ENCODE measurements around the gene WDR36. TPM values are rescaled to one million over a fixed set of nuclear protein-coding genes. Genes with fewer than 3 reads are reported as not detected.

Gene WDR36
- total RNA-seq, 6 experiments from 2014 or later: 12.7 to 17.5 (median 16.5) TPM

GRCh38 chr5:111167551-111167950 is 75.4 kb downstream of the WDR36 start:
- no peaks in the 10 kb centered on the region for H3K9me3 ChIP-seq
- intact Hi-C loops (cut with DNase I): no loop called here
- no peaks in the 10 kb centered on the region for H3K4me1 ChIP-seq
- H3K27ac ChIP-seq: no peak overlapping the region
- WGBS (ENCODE audit: insufficient coverage, low coverage, low lambda C conversion rate, missing lambda C conversion rate): 24% methylated on average over 2 of the region's 2 CpGs
- ATAC-seq (no peak), DNase-seq (no peak)
- no peak for TF ChIP-seq POLR2A (IDR thresholded peaks at IDR 0.05)
- TF ChIP-seq, protein P1, sequence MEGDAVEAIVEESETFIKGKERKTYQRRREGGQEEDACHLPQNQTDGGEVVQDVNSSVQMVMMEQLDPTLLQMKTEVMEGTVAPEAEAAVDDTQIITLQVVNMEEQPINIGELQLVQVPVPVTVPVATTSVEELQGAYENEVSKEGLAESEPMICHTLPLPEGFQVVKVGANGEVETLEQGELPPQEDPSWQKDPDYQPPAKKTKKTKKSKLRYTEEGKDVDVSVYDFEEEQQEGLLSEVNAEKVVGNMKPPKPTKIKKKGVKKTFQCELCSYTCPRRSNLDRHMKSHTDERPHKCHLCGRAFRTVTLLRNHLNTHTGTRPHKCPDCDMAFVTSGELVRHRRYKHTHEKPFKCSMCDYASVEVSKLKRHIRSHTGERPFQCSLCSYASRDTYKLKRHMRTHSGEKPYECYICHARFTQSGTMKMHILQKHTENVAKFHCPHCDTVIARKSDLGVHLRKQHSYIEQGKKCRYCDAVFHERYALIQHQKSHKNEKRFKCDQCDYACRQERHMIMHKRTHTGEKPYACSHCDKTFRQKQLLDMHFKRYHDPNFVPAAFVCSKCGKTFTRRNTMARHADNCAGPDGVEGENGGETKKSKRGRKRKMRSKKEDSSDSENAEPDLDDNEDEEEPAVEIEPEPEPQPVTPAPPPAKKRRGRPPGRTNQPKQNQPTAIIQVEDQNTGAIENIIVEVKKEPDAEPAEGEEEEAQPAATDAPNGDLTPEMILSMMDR (IDR thresholded peaks at IDR 0.05): no peak
- H3K4me3 ChIP-seq: no peak overlapping the region
- no peaks in the 10 kb centered on the region for H3K27me3 ChIP-seq
- no peaks in the 10 kb centered on the region for H3K36me3 ChIP-seq

DNA sequence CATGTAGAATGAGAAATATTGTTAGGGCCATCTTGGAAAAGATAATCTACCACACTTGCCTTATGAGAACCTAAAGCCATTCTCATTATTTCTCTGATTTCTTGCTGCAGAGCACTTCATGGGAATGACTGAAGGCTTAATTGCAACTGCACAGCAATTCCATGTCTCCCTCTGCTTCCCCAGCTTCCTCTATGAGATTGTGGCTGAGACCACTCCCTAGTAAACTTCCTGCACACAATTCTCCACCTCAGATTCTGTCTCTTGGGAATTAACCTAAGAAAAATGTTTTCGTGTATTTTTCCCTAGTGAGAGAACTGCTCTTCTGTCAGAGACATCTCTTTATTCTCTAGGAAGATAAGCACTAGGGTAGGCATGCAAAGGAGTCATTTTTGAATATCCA is 76.5 kb downstream of the WDR36 start:
- WGBS (ENCODE audit: insufficient coverage, low coverage, low lambda C conversion rate, missing lambda C conversion rate): 0% methylated on average over 1 of the region's 1 CpG
- no peaks in the 10 kb centered on the region for H3K27me3 ChIP-seq
- intact Hi-C loops (cut with DNase I): no loop called here
- H3K9me3 ChIP-seq: no peaks in the 10 kb centered on the region
- no peak overlapping the region for H3K27ac ChIP-seq
- TF ChIP-seq, protein P1 (IDR thresholded peaks at IDR 0.05): no peak
- no peak for TF ChIP-seq POLR2A (IDR thresholded peaks at IDR 0.05)
- DNase-seq (no peak), ATAC-seq (no peak)
- no peak overlapping the region for H3K4me3 ChIP-seq
- H3K36me3 ChIP-seq: no peaks in the 10 kb centered on the region
- H3K4me1 ChIP-seq: no peaks in the 10 kb centered on the region

GRCh38 chr5:111169269-111169668 is 77.1 kb downstream of the WDR36 start:
- Histone ChIP-seq H3K4me1 (no peaks in the 10 kb centered on the region), H3K9me3 (no peaks in the 10 kb centered on the region), H3K27me3 (no peaks in the 10 kb centered on the region), H3K4me3 (no peak overlapping the region), H3K27ac (no peak overlapping the region), H3K36me3 (no peaks in the 10 kb centered on the region)
- ATAC-seq (no peak), DNase-seq (no peak)
- WGBS (ENCODE audit: insufficient coverage, low coverage, low lambda C conversion rate, missing lambda C conversion rate): 55% methylated on average over 2 of the region's 2 CpGs
- TF ChIP-seq, protein P1 (IDR thresholded peaks at IDR 0.05): no peak
- TF ChIP-seq POLR2A (IDR thresholded peaks at IDR 0.05): no peak
- intact Hi-C loops (cut with DNase I): no loop called here

DNA sequence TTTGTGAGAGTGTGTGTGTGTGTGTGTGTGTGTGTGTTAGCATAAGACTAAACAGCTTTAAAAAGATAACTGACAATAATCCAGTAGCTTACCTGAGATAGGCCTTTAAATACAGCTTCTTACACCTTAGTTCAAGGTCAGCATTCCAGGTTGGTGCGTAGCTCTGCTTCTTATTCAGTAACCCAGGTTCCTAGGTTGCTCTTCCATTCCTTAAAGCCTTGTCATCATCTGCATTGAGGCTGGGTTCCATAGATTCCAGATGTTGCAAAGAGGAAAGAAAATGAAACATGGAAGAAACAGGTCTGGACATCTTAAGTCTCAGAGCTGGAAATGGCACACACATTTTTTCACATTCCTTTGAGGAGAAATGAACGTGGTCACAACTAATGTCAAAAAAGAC is 78.1 kb downstream of the WDR36 start:
- no peaks in the 10 kb centered on the region for H3K27me3 ChIP-seq
- DNase-seq (no peak), ATAC-seq (no peak)
- H3K4me3 ChIP-seq: no peak overlapping the region
- H3K4me1 ChIP-seq: no peaks in the 10 kb centered on the region
- intact Hi-C loops (cut with DNase I): no loop called here
- no peaks in the 10 kb centered on the region for H3K36me3 ChIP-seq
- H3K27ac ChIP-seq: no peak overlapping the region
- no peaks in the 10 kb centered on the region for H3K9me3 ChIP-seq
- TF ChIP-seq, protein P1 (IDR thresholded peaks at IDR 0.05): no peak
- TF ChIP-seq POLR2A (IDR thresholded peaks at IDR 0.05): no peak
- 52% methylated on average over 2 of the region's 2 CpGs for WGBS (ENCODE audit: insufficient coverage, low coverage, low lambda C conversion rate, missing lambda C conversion rate)

DNA sequence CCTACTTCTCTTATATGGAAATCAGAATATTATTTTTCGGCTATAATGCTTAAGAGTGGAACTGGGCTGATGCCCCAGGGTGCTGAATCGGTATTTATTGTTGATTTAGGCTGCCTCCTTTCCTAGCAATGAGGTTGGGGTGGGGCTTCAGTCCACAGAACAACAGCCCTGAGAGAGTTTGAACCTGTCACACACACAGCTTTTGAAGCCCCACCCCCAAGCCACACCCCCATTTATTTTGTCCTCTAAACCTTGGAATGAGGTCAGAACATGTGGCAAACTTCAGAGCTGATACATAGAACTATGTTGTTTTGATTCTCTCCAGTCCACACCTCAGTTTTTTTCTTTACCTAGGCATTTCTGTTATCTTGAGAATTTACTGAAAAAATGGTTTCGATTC is 80.4 kb downstream of the WDR36 start:
- Histone ChIP-seq H3K36me3 (no peaks in the 10 kb centered on the region), H3K27me3 (no peaks in the 10 kb centered on the region), H3K9me3 (no peaks in the 10 kb centered on the region), H3K4me1 (no peaks in the 10 kb centered on the region), H3K4me3 (no peak overlapping the region), H3K27ac (no peak overlapping the region)
- DNase-seq (no peak), ATAC-seq (no peak)
- WGBS (ENCODE audit: insufficient coverage, low coverage, low lambda C conversion rate, missing lambda C conversion rate): 53% methylated on average over 3 of the region's 3 CpGs
- intact Hi-C loops (cut with DNase I): no loop called here
- TF ChIP-seq, protein P1 (IDR thresholded peaks at IDR 0.05): no peak
- TF ChIP-seq POLR2A (IDR thresholded peaks at IDR 0.05): no peak
